OCI-LY7 (cell line): Measurements from ENCODE around the gene ZBTB20. TPM values are rescaled to one million over a fixed set of nuclear protein-coding genes. Genes with fewer than 3 reads are reported as not detected.
A peak's percentile ranks its signal among the peaks of the same experiment; 100 is the strongest.

Experiments
- BruUV-seq: library from RNA; stranded (reverse); fragments of 400-500 nt; replicated peaks from 2 replicates; lab custom pipeline; 2021; lab: Mats Ljungman, UMichigan
- CTCF ChIA-PET: fragments of 300-600 bp; sonication (Branson Sonifier 250); formaldehyde crosslinking; loops from one replicate; lab custom pipeline; 2022; ENCODE audit warnings: antibody characterized with exemption; ENCODE audit not compliant: unreplicated experiment; lab: Charles Lee
- POLR2A ChIA-PET: fragments of 300-600 bp; sonication (Branson Sonifier 250); formaldehyde crosslinking; loops from one replicate; lab custom pipeline; 2022; ENCODE audit warnings: antibody characterized with exemption; lab: Charles Lee
- DNase-seq: peaks from one replicate; pipeline ENCODE4 v3.0.0-alpha.2; 2015; ENCODE audit warnings: low spot score
- H2AFZ ChIP-seq: fragments of 200-600 bp; sonication (generic), shearing (Covaris generic); 2 replicates; pipeline ENCODE4 v1.6.1; 2014; ENCODE audit warnings: mild to moderate bottlenecking, antibody characterized with exemption, low read length, moderate library complexity
- H3K27ac ChIP-seq: fragments of 200-600 bp; sonication (generic); 2 replicates; pipeline ENCODE4 v1.5.1; 2014; ENCODE audit warnings: mixed run types, low read depth, mild to moderate bottlenecking, moderate library complexity, low read length, inconsistent platforms; ENCODE audit not compliant: poor library complexity, severe bottlenecking
- H3K36me3 ChIP-seq: fragments of 200-600 bp; sonication (generic); 2 replicates; pipeline ENCODE4 v1.6.1; 2014; ENCODE audit warnings: mild to moderate bottlenecking, antibody characterized with exemption, low read length, moderate library complexity, mixed read lengths; ENCODE audit not compliant: insufficient read depth
- H3K4me1 ChIP-seq: fragments of 200-600 bp; sonication (generic); 2 replicates; pipeline ENCODE4 v1.5.1; 2014; ENCODE audit warnings: mild to moderate bottlenecking, low read length; ENCODE audit not compliant: insufficient read depth, poor library complexity, severe bottlenecking
- H3K4me2 ChIP-seq: fragments of 200-600 bp; sonication (generic); 2 replicates; pipeline ENCODE4 v1.6.1; 2014; ENCODE audit warnings: mild to moderate bottlenecking, low read length
- H3K4me3 ChIP-seq: fragments of 200-600 bp; sonication (generic); 2 replicates; pipeline ENCODE4 v1.5.1; 2014; ENCODE audit warnings: mild to moderate bottlenecking, low read depth, low read length; ENCODE audit not compliant: poor library complexity, severe bottlenecking
- H3K79me2 ChIP-seq: fragments of 200-600 bp; sonication (generic); 2 replicates; pipeline ENCODE4 v1.6.1; 2016; ENCODE audit warnings: low read depth, mild to moderate bottlenecking, low read length, moderate library complexity, mixed read lengths; ENCODE audit not compliant: insufficient read depth
- H3K9me2 ChIP-seq: fragments of 200-600 bp; sonication (generic); 2 replicates; pipeline ENCODE4 v1.6.1; 2016; ENCODE audit warnings: mild to moderate bottlenecking, low read length, mixed read lengths; ENCODE audit not compliant: insufficient read depth
- H3K9me3 ChIP-seq: fragments of 200-600 bp; sonication (generic); 2 replicates; pipeline ENCODE4 v1.6.1; 2014; ENCODE audit warnings: mild to moderate bottlenecking, mixed run types, low read length, mixed read lengths
- H4K20me1 ChIP-seq: fragments of 200-600 bp; sonication (generic); 2 replicates; pipeline ENCODE4 v1.6.1; 2014; ENCODE audit warnings: mild to moderate bottlenecking, antibody characterized with exemption, low read length, moderate library complexity, mixed read lengths; ENCODE audit not compliant: insufficient read depth
- CTCF ChIP-seq: fragments of 200-600 bp; sonication (generic); conservative IDR thresholded peaks from 2 replicates; pipeline ENCODE4 v1.5.1; 2014; ENCODE audit warnings: mild to moderate bottlenecking, antibody characterized with exemption, low read length, moderate library complexity, mixed read lengths
- EZH2phosphoT487 ChIP-seq: fragments of 200-600 bp; sonication (generic); IDR thresholded peaks from 2 replicates; pipeline ENCODE4 v1.6.1; 2018; ENCODE audit warnings: low read depth, borderline replicate concordance, mild to moderate bottlenecking, mixed run types, antibody characterized with exemption, low read length, moderate library complexity, mixed read lengths
- intact Hi-C: fragments of 100-400 bp; cut with micrococcal nuclease; formaldehyde crosslinking; loops from one replicate; pipeline ENCODE4 v1.10.0; 2022; ENCODE audit not compliant: unreplicated experiment
- total RNA-seq, 2 experiments: library from RNA; depleted of rRNA in 1 of 2; stranded (reverse); fragments of >200 nt in 1 of 2; shearing (Covaris generic) in 1 of 2; gene quantifications; 2 replicates each; pipeline ENCODE4 v1.2.3, GENCODE V29; 2014 to 2022

Gene ZBTB20
- total RNA-seq, 2 experiments from 2014 or later, result 5.5 to 11.8 TPM

DNA sequence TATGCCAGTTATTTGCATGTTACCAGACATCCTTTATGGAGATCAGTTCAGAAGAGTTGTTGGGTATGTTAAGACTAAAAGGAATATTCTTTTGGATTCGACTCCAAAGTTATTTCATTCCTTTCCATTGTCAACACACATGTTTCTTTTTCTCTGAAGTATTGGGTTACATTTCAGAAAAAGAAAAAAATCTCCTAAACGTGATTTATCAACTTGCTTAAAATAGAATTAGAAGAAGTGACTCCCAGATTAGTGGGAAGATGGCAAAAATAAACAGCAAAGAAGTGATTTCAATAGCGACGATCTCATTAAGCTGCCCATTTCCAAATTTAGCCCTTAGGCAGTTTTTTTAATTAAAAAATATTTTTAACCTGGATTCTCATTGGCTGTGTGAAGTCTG, 767.8 kb downstream of the ZBTB20 start:
- no peak overlapping the region for H2AFZ ChIP-seq
- intact Hi-C loops, result no loop called here
- BruUV-seq, result TSS peak; percentile 34
- no peak for TF ChIP-seq EZH2phosphoT487
- TF ChIP-seq CTCF, result no peak
- H3K9me2 ChIP-seq, result no peaks in the 10 kb centered on the region
- CTCF ChIA-PET, result no interaction called here
- no peak overlapping the region for H3K27ac ChIP-seq
- no peaks in the 10 kb centered on the region for H3K79me2 ChIP-seq
- DNase-seq, result no peak
- peaks cover 3% of the 10 kb centered on the region for H3K4me1 ChIP-seq
- POLR2A ChIA-PET, result interaction anchor here (0.6 to 1.3 kb wide), 3 partner anchors 14 to 279 kb away, joined by 3 to 4 read pairs (median 3); no protein-coding TSS in a partner anchor
- H4K20me1 ChIP-seq, result no peaks in the 10 kb centered on the region
- H3K4me3 ChIP-seq, result no peak overlapping the region
- no peak overlapping the region for H3K4me2 ChIP-seq
- H3K9me3 ChIP-seq, result no peaks in the 10 kb centered on the region
- no peaks in the 10 kb centered on the region for H3K36me3 ChIP-seq

DNA sequence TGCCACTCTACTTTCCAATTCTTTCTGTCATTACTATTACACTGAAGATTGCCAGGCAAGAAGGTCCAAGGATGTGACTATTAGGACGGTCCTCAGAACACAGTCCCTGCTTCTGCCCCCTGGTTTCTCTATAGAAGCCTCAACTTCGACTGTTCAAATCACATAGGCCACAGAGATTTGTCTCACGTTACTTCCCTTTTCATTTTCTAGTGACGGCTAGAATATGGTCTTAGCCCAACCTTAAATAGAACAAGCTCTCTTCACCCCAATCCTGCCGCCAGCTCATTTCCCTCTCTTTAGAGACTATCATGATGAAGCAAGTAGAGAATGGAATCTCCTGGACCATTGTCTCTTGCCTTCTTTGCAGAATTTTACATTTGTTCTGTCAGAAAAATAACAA, 768.3 kb downstream of the ZBTB20 start:
- H3K9me2 ChIP-seq, result no peaks in the 10 kb centered on the region
- no peak overlapping the region for H3K4me3 ChIP-seq
- intact Hi-C loops, result no loop called here
- DNase-seq, result no peak
- no peaks in the 10 kb centered on the region for H3K4me1 ChIP-seq
- no peaks in the 10 kb centered on the region for H3K36me3 ChIP-seq
- CTCF ChIA-PET, result no interaction called here
- no peak overlapping the region for H2AFZ ChIP-seq
- H4K20me1 ChIP-seq, result no peaks in the 10 kb centered on the region
- no peak overlapping the region for H3K4me2 ChIP-seq
- BruUV-seq, result no TSS peak
- POLR2A ChIA-PET, result interaction anchor here (0.6 to 0.8 kb wide), 2 partner anchors 14 to 279 kb away, joined by 3 to 4 read pairs; no protein-coding TSS in a partner anchor
- no peaks in the 10 kb centered on the region for H3K9me3 ChIP-seq
- TF ChIP-seq CTCF (no peak), EZH2phosphoT487 (no peak)
- no peaks in the 10 kb centered on the region for H3K79me2 ChIP-seq
- H3K27ac ChIP-seq, result no peak overlapping the region

DNA sequence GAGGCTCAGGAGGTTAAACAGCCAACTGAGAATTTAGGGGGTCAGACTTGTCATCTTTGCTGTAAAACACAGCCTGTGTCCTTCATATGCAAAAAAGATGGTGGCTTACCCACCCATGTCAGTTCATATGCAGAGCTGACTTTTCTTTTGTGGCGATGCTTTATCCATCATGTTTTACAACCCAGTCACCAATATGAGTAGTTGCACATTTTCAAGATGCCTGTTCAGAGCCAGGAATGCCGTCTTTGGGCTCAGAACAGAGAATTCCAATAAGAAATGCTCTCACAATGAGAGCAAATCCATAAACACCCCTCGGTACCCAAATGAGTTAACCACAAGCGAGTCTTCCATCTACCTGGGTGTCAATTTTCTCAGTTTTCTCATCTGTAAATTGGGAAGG, 769.7 kb downstream of the ZBTB20 start:
- Histone ChIP-seq H3K9me2 (no peaks in the 10 kb centered on the region), H3K9me3 (no peaks in the 10 kb centered on the region), H3K4me2 (no peak overlapping the region), H3K79me2 (no peaks in the 10 kb centered on the region), H2AFZ (no peak overlapping the region), H3K4me1 (no peaks in the 10 kb centered on the region), H3K27ac (no peak overlapping the region), H3K4me3 (no peak overlapping the region), H4K20me1 (no peaks in the 10 kb centered on the region), H3K36me3 (no peaks in the 10 kb centered on the region)
- no peak for DNase-seq
- CTCF ChIA-PET, result no interaction called here
- intact Hi-C loops, result no loop called here
- no peak for TF ChIP-seq CTCF
- TF ChIP-seq EZH2phosphoT487, result no peak
- POLR2A ChIA-PET, result interaction anchor here (0.6 kb wide), 1 partner anchor 72 kb away, joined by 4 read pairs; no protein-coding TSS in a partner anchor
- no TSS peak for BruUV-seq
